Neural cell (in vitro differentiated cells): ENCODE measurements around the gene MN1. TPM values are rescaled to one million over a fixed set of nuclear protein-coding genes. Genes with fewer than 3 reads are reported as not detected.

ENCODE experiments used
- H2AFZ ChIP-seq: fragments of 200-600, 300-800 bp; sonication (generic), shearing (Covaris generic); 2 replicates; pipeline ENCODE4 v1.6.0; 2014; ENCODE audit warnings: low read depth, mild to moderate bottlenecking, antibody characterized with exemption, low read length, moderate library complexity
- H3F3A ChIP-seq: fragments of 200-600 bp; shearing (Covaris generic); 2 replicates; pipeline ENCODE4 v1.6.1; 2016; ENCODE audit warnings: mild to moderate bottlenecking, moderate library complexity, mixed read lengths, antibody characterized with exemption, low read length; ENCODE audit not compliant: insufficient read depth, poor library complexity, severe bottlenecking
- H3K27ac ChIP-seq: fragments of 200-600, 300-800 bp; sonication (generic), shearing (Covaris generic); 2 replicates; pipeline ENCODE4 v1.5.1; 2014; ENCODE audit warnings: mild to moderate bottlenecking, low read length, moderate library complexity
- H3K27me3 ChIP-seq: fragments of 300-800, 200-600 bp; sonication (generic), shearing (Covaris generic); 2 replicates; pipeline ENCODE4 v1.6.0; 2014; ENCODE audit warnings: mild to moderate bottlenecking, low read depth, low read length, moderate library complexity; ENCODE audit not compliant: insufficient read depth
- H3K36me3 ChIP-seq: fragments of 300-800, 200-600 bp; sonication (generic), shearing (Covaris generic); 2 replicates; pipeline ENCODE4 v1.5.1; 2014; ENCODE audit warnings: mild to moderate bottlenecking, antibody characterized with exemption, low read length, moderate library complexity; ENCODE audit not compliant: insufficient read depth
- H3K4me2 ChIP-seq: fragments of 300-800, 200-600 bp; sonication (generic), shearing (Covaris generic); 2 replicates; pipeline ENCODE4 v1.6.0; 2014; ENCODE audit warnings: mild to moderate bottlenecking, low read length
- H3K4me3 ChIP-seq: fragments of 300-800, 200-600 bp; sonication (generic), shearing (Covaris generic); 2 replicates; pipeline ENCODE4 v1.5.1; 2014; ENCODE audit warnings: mild to moderate bottlenecking, low read length, moderate library complexity
- H3K79me2 ChIP-seq: fragments of 200-600 bp; shearing (Covaris generic); replicated peaks from 2 replicates; pipeline ENCODE4 v1.6.0; 2014; ENCODE audit warnings: mild to moderate bottlenecking, low read length, moderate library complexity; ENCODE audit not compliant: insufficient read depth
- H3K9ac ChIP-seq: fragments of 300-800, 200-600 bp; sonication (generic), shearing (Covaris generic); 2 replicates; pipeline ENCODE4 v1.6.1; 2016; ENCODE audit warnings: mild to moderate bottlenecking, low read length, mixed read lengths
- H3K9me2 ChIP-seq: fragments of 200-600 bp; shearing (Covaris generic); 2 replicates; pipeline ENCODE4 v1.6.1; 2016; ENCODE audit warnings: mild to moderate bottlenecking, low read length, mixed read lengths; ENCODE audit not compliant: insufficient read depth
- H3K9me3 ChIP-seq: fragments of 200-600, 300-800 bp; sonication (generic), shearing (Covaris generic); 2 replicates; pipeline ENCODE4 v1.6.1; 2016; ENCODE audit warnings: mild to moderate bottlenecking, mixed run types, low read length, moderate library complexity, mixed read lengths
- H4K20me1 ChIP-seq: fragments of 200-600 bp; shearing (Covaris generic); 2 replicates; pipeline ENCODE4 v1.6.1; 2016; ENCODE audit warnings: mild to moderate bottlenecking, mixed run types; ENCODE audit not compliant: insufficient read depth
- CTCF ChIP-seq: fragments of 450-650 bp; IDR thresholded peaks from 2 replicates; pipeline ENCODE4 v1.5.1; 2014; ENCODE audit warnings: antibody characterized with exemption, mild to moderate bottlenecking, moderate library complexity; ENCODE audit not compliant: poor library complexity, severe bottlenecking
- MXI1 ChIP-seq: fragments of 450-650 bp; conservative IDR thresholded peaks from 2 replicates; pipeline ENCODE4 v1.6.1; 2014; ENCODE audit warnings: antibody characterized with exemption, mild to moderate bottlenecking; ENCODE audit not compliant: poor library complexity, severe bottlenecking
- SMC3 ChIP-seq: fragments of 450-650 bp; conservative IDR thresholded peaks from 2 replicates; pipeline ENCODE4 v1.6.1; 2014; ENCODE audit warnings: antibody characterized with exemption, mild to moderate bottlenecking, moderate library complexity; ENCODE audit not compliant: poor library complexity
- polyA plus RNA-seq: library from polyadenylated mRNA; depleted of rRNA; stranded (reverse); fragments of >200 nt; gene quantifications from 2 replicates; pipeline ENCODE4 v1.2.3, GENCODE V29; 2014

MN1 gene
- polyA plus RNA-seq, 1 donor from 2014 or later = 7.3 TPM

- H3K36me3 ChIP-seq = no peaks in the 10 kb centered on the region
- H3K27ac ChIP-seq = no peak overlapping the region
- H3K79me2 ChIP-seq = no peaks in the 10 kb centered on the region
- H4K20me1 ChIP-seq = no peaks in the 10 kb centered on the region
- no peaks in the 10 kb centered on the region for H3F3A ChIP-seq
- H3K27me3 ChIP-seq = no peaks in the 10 kb centered on the region
- H3K9ac ChIP-seq = no peak overlapping the region
- TF ChIP-seq MXI1 = no peak
- no peak for TF ChIP-seq CTCF
- no peak for TF ChIP-seq SMC3
- H3K9me3 ChIP-seq = no peaks in the 10 kb centered on the region
- H3K9me2 ChIP-seq = no peaks in the 10 kb centered on the region
- no peak overlapping the region for H3K4me2 ChIP-seq
- H2AFZ ChIP-seq = no peak overlapping the region
- no peak overlapping the region for H3K4me3 ChIP-seq
Observed at GRCh38 chr22:27698813-27699212, 102.7 kb downstream of the MN1 start.

Other genes starting within 250 kb of the MN1 start
- 39.7 and 44.8 TPM in 2 replicates for gene PITPNB, start 117.5 kb upstream of the MN1 start, polyA plus RNA-seq